ENCODE measurements around the gene JUP.

Gene JUP

DNA sequence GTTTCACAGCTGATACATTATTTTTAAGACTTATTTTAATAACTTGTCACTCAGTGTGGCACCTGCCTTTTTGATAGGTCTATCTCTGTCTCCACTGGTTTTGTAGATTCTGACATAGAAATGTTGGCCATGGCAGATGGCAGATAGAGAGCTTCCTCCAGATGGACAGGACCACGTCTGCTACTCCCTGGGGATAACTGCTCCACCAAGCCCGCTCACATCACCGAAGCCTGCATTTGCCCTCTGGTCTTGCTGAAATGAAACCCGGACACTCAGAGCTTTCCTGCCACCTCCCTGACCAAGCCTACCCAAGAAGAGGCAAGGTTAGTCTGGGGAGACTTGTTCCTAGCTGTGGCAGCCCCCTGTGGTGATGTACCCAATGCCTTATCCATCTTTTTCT, 35.6 kb downstream of the JUP start:
- DNase-seq = no peak

DNA sequence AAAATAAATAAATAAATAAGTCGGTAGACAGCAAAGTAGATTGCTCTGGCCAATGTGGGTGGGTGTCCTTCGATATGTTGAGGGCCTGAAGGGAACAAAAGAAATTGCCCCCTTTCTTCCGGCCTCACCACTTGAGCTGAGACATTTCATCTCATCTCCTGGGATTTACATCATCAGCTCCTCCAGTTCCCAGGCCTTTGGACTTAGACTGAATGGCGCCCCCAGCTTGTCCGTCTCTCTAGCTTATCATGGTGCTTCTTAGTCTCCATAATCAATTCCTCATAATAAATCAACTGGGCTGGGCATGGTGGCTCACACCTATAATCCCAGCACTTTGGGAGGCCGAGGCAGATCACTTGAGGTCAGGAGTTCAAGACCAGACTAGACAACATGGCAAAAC, 38.2 kb downstream of the JUP start:
- no peak for DNase-seq

DNA sequence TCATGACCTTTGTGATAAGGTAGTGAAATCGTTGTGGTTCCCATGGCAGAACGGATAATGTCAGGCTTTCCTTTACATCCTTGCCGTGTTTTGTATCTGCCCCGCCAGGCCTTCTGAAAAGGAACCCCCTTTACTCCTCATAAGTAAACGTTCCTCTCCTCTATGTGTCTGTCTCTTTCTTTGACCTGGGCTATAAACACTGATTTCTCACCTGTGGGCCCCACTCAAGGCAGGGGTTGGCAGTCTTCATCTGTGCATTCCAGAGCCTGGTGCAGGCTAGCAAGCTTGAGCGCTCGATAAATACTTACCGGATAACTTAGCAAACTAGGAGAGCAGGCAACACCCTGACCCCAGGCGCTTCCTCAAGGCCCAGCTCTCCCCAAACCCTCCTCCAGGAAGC, 44.8 kb downstream of the JUP start:
- DNase-seq = no peak

DNA sequence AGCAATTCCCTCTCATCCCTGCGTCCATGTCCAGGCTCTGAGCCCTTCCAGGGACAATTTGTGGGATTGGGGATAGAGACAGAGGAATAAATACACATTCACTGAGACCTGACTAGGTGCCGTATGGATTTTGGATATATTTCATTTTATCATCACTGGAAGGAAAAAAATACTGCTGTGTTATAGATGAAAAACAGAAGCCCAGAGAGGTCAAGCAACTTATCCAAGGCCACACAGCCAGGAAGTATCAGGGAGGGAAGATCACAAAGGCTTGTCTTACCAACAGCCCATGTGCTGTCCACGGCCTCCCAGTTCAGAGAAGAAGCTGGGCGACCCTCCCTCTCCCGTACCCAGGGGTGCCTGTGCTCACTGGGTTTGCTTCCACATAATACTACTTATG, 46.0 kb downstream of the JUP start:
- no peak for DNase-seq

DNA sequence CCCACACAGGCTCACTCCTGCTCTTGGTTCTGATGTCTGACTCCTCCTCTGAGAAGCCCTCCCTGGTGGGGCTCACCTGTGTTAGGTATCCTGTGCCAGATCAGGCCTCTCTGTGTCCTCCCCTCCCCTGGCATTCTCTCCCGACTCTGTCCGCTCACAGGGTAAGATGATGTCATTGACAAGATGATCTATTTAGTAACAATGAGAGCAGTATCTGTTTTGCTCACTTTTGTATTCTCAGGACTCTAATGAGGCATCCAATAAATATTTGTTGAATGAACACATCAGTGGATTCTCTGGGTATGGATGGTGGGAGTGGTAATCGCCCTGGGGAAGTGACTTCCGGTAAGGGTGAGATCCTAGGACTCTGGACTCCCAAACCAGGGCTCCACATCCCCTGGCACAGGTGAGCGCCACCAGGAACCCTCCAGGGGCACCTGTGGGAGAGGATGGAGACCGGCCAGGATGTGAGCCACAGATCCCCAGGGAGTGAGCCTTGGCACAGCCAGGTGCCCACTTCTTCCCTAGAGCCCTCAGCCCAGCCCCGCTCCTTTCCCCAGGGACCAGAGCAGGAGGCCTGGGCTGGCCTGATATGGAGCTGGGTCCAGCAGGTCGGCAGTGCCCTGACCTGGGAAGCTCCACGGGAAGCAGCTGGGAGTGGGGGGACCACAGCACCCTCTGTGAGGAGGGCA, 46.7 kb downstream of the JUP start:
- DNase-seq = no peak

DNA sequence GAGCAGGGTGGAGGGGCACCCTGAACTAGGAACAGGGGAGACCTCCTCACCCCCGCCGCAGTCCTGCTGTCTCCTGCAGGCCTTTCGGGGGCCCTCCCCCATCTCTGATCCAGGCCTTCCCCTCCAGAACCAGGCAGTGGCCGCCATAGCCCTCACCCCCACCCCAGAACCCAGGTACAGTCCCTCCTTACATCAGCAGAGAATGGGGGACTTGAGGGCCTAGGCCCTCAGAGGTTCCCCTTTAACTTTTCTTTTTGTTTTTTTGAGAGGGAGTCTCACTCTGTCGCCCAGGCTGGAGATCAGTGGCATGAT, 47.8 kb downstream of the JUP start:
- DNase-seq = no peak

DNA sequence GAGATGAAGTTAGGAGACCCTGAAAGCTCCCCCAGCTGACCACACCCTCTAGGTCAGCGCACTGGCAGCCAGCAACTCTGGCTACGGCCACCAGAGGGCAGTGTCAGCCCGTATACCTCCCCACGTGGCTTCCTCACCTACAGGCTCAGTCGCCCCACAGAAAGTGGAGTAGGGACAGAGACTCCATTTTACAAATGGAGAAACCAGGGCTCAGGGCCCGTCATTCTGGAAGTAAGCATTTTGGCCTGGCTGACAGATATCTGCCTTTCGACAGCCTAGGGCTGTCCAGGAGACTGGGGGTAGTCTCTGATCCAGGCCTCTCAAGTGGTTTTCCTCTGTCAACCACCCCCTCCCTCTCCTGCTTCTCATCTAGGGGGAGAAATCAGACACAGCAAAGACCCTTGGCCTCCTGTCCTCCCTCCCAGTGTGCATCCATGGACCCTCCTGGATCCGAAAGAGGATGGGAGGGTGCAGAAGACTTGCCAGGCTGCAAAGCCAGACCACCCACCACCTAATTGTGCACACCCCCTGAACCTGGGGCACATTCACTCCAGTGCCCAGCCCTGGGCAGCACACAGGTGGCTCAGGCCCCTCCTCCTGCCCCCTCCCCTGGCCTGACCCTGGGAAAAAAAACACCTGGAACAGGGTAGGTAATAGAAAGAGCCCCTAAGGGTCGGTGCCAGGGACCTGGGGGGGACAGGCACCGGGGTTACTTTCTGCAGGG, 48.3 kb downstream of the JUP start:
- DNase-seq = peak; percentile 69

DNA sequence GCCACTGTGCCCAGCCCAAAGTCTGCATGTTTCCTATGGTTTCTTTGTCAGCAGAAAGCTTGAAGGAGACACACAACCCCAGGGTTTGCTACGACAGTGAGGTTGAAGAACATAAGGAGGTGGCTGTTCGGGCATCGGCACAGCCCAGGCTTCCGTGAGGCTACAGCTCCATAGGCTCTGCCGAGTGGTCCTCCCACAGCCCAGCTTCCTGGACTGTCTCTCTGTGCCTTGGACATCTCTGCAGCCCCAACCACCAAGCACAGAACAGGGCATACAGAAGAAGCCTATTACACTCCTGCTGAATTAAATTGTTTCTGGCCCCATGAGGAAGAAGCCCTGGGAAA, 48.9 kb downstream of the JUP start:
- no peak for DNase-seq

DNA sequence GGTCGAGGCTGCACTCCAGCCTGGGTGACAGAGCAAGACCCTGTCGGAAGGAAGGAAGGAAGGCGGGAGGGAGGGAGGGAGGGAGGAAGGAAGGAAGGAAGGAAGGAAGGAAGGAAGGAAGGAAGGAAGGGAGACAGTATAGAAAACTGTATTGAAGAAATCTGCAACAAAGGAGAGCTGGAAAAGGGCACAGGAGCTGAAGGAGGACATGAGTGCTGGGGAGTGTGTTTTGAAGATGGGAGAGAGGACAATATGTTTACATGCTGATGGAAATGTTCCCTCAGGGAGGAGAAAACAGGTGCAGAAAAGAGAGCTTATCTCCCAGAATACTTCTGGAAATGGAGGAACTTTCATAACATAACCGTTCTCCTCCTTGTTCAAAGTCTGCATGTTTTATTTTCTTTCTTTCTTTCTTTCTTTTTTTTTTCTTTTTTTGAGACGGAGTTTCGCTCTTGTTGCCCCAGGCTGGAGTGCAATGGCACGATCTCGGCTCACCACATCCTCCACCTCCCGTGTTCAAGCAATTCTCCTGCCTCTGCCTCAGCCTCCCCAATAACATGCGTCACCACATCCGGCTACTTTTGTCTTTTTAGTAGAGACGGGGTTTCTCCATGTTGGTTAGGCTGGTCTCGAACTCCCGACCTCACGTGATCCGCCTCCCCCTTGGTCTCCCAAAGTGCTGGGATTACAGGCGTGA, 49.4 kb downstream of the JUP start:
- no peak for DNase-seq

DNA sequence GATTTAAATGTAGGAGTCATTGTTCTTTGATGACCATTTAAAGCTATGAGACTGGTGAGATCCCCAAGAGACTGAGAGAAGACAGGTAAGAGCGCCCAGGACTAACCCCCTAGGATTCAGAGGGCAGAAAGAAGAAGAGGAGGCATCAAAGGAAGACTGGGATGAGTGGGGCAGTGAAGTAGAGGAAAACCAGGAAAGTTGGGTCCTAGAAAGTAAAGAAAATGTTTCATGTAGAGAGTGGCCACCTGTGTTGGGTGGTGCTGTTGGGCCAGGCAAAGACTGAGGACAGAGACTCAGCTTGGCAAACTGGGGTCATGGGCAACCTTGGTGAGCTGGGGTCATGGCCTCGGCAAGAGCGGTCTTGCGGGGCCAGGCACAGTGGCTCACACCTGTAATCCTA, 50.8 kb downstream of the JUP start:
- no peak for DNase-seq

DNA sequence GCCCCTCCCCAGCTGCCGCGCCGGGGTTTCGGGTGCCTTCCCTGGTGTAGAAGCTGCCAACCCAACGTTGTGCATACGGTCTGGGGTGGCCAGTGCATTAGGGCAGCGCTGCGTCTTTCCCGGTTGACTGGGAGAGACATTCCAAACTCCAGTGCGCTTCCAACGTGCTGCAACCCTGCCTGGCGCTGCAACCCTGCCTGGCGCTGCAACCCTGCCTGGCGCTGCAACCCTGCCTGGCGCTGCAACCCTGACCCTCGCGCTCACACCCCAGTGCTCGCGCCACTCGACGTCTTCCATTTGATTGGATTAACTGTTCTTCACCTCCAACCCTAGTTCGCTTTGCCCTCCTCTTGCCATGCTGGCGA, 51.6 kb downstream of the JUP start:
- no peak for DNase-seq

DNA sequence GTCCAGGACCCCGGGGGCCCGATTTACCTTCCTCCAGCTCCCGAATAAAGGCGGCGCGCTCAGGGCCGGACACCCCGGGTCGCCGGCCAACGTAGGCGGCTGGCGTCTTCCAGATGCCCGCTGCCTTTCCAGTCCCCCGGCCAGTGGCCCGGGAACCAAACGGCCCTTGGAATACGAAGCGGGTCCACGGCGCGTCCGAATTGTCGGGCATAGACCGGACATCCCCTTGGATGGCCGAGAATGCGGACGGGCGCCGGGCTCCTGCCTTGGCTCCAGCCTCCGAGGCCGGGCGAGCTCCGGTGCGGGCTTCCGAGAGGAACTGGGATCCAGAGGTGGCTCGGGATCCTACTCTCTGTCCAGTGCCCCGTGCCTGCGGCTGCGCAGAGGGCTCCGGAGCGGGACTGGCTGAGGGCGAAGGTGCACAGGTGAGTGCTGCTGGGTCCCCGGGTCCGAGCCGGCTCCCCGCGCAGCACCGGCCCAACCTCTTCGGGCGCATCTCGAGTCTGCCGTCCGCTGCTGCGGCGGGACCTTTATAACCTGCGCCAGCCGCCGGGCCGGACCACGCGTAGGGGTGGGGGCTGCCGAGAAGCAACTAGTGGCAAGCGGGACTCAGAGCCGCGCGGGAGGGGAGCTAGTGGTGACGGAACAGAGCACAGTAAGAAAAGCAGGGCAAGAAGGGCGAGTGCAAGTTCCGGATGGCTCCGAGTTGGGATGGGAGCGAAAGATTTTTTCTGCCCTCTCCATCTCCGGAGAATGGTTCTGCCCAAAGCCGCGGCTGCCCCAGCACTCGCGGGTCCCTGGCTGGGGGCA, 52.2 kb downstream of the JUP start, which contains the start of gene HAP1:
TSS of gene HAP1 (minus strand) at position 505 of the 810 bp plus-strand sequence. CDS start at position 496, 9 bp downstream.
- no peak for DNase-seq

DNA sequence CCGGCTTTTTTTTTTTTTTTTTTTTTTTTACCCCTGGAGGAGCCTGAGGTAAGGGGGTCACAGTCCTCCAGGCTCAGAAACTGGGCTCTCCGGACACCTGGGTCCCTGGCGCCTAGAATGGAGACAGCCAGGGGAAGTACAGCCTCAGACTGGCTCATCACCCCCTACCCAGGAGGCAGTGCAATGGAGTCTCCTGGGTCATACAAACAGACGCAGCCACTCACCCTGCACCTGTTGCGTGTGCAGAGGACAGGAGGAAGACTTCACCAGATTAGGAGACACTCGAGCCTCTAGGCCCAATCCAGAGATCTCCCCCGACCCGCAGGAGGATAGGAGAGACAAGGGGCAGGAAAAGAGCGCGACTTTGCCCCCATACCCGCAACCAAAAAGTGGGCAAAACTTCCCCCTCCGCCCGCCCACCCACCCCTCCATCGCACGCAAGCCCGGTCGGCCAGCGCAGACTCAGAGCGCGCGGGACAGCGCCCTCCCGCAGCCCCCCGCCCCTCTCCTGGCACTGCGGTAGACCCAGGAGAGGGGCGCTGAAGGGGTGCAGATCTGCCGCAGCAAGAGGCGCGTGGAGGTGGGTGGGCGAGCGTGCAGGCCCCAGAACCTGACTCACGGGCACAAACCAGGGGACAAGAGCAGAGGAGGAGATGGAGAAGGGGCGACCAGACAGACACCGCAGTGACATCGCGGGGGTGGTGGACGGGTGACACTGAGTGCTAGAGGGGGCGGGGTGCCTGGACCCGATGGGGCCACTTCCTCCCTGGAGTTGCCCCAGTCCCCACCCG, 53.0 kb downstream of the JUP start:
- no peak for DNase-seq

DNA sequence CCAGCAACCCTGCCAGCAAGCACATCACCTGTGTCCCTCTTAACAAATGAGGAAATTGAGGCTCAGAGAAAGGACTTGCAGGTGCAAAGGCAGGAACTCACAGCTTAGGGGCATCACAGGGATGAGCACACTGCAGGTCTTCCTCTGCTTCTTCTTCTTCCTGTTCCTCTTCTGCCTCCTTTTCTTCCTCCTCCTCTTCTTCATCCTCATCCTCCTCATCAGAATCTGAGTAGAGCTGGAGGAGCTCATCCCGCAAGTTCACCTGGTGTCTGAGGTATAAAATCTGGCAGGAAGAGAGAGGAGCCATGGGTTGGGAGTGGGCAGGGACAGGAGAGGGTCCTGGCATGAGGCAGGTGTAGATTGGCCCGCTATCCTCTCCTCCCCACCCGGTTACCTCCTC, 54.7 kb downstream of the JUP start:
- DNase-seq = no peak

DNA sequence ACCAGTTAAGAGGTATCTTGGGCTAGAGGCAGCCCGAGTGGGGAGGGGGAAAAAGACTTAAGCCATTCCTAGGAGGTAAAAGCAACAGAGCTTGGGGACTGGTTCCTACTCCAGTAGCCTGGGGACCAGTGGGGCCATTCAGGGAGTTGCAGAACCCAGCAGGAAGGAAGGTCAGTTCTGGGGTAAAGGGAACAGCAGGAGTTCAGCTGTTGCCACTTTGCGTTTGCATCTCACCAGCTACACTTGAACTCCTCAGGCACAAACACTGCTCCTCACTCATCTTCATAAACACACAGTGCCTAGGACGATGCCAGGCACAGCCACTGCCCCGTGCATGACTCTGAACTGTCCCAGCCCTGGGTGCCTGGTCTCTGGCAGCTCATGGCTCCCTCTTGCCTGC, 56.0 kb downstream of the JUP start:
- no peak for DNase-seq

DNA sequence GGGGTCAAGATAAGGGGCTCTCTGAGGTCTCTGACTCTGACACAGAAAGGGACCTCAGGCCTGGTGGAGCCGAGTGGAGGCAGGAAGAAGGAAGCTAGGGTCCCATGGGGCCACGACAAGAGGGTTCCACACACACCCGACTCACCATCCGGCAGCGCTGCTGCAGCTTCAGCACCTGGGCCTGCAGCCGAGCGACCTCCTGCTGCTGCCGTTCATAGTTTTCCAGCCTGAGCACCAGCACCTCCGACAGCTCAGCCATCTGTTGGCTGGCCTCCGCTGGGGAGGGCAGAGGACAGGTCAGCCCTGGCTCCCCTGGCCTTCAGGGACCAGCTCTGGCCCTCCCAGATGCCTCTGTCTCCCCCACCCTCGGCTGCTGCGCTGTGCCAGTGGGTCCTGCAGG, 58.5 kb downstream of the JUP start:
- DNase-seq = no peak

DNA sequence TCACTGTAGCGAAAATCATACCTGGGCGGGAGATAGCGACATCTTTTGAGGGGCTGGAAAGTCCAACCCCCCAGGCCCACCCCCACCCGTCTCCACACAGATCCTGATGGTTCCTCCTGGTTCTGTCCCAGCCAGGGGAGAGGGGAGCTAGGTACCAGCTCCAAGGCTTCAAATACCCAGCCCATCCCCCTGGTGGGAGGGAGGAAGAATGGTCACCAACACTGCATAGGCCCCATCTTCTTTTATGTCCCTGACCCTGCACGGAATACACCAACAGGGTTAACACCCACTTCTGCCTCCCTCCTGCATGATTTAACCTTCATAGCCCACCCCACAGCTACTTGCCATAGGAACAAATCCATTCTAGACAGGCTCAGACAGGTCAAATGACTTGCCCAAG, 61.4 kb downstream of the JUP start:
- no peak for DNase-seq

DNA sequence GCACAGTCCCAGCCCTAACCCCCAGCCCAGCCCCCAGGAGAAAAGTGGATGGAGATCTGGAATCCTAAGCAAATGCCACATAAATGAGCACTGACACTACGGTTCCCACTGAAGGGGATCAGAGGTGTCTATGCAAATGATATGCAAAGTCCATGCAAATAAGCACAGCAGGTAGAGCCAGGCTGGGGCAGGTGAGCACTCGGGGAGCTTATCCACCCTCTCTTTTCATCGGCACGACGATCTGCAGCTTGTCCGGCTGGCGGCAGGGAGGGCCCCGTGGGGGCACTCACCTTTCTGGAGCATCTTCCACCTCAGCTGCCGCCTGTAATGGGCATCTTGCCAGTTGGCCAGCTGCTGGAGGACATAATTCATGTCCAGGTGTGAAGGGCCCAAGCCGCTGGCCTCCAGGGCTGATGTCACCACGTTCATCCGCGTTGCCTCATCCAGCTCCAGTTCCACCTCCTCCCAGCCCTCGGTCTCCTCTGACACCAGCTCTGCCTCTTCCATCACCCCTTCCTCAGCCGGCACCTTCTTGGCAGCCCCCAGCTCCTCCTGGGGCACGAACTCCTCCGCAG, 61.9 kb downstream of the JUP start:
- DNase-seq = no peak

DNA sequence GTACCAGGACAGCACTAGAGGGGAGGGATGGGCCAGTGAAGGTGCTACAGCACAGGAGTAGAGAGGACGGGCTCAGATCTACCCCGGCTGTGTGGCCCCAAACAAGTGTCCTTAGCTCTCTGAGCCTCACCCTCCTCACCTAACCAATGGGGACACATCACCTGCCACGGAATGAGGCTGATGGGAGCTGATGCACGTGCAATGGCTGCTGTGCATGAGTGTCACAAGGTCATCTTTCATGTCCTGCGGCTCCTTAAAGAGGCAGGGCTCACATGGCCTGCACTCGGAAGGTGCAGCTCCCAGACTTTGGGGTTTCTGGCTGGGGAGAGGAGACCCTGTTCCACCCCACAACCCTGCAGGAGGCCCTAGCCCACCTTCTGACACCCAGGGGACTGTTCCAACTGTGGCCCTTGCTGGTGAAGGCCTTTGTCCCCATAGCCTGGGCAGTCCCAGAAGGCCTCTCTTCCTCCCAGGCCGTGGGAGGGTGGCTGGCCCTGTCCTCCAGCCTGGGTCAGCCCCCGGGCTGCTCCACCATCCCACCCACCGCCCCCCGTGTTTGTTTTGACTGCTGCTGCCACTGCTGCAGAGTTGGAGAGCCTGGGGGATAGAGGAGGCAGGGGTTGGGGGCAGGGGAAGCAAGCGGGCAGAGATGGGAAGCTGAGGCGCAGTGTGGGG, 62.6 kb downstream of the JUP start:
- DNase-seq = no peak

DNA sequence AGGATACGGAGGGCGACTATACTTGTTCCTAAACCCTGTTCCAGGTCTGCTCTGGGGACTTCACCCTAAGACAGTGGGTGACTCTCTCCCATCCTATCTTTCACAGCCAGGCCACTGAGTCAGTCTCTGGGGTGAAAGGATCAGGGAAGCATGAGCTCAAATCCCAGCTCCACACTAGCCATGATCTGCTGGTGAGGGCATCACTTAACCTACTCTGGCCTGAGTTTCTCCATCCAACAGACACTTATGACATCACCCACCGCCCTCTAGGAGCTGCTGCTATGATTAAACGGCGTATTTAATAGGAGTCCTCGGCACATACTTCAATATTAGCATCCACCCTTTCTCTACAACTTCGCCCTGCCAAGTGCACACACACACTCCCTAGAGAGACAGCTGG, 64.3 kb downstream of the JUP start:
- DNase-seq = no peak

DNA sequence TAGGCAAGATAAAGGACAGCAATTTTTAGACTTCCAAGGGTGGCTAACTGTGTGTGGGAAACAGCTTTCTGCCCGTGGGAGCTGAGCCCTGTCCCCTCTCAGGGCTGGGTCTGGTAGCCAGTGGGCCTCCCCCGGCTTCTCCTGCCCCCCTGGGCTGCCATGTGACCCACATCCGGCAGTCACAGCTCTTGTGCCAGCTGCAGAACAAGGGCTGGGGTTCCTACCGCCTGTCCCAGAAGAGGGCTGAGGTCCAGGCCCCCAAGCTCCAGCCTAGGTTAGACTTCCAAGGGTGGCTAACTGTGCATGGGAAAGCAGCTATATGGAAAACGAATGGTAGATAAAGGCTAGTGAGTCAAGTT, 68.2 kb downstream of the JUP start:
- DNase-seq = no peak

Measured in effector CD8-positive, alpha-beta T cell (primary cell).